ENCODE data around the gene SAT1. TPM values are rescaled to one million over a fixed set of nuclear protein-coding genes. Genes with fewer than 3 reads are reported as not detected.

Gene SAT1
- total RNA-seq, 1 experiment from 2014 or later: 55.2 TPM

DNA sequence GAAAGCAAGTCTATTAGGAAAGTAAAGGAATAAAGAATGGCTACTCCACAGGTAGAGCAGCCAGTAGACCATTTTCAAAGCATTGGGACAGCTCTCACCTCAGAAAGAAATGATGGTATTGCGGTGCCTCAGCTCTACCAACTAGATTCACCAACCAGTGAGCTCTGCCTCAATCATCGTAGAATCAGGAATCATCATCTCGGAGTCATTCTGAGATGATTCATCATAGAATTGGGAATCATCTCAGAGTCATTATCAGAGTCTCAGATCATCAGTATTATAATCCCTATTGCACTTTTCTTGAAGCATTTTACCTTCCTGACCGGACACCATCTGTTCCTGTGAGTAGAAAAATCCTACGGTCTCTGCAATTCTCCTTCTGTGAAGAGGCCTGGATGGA, 17.5 kb upstream of the SAT1 start:
- TF ChIP-seq, protein P1, sequence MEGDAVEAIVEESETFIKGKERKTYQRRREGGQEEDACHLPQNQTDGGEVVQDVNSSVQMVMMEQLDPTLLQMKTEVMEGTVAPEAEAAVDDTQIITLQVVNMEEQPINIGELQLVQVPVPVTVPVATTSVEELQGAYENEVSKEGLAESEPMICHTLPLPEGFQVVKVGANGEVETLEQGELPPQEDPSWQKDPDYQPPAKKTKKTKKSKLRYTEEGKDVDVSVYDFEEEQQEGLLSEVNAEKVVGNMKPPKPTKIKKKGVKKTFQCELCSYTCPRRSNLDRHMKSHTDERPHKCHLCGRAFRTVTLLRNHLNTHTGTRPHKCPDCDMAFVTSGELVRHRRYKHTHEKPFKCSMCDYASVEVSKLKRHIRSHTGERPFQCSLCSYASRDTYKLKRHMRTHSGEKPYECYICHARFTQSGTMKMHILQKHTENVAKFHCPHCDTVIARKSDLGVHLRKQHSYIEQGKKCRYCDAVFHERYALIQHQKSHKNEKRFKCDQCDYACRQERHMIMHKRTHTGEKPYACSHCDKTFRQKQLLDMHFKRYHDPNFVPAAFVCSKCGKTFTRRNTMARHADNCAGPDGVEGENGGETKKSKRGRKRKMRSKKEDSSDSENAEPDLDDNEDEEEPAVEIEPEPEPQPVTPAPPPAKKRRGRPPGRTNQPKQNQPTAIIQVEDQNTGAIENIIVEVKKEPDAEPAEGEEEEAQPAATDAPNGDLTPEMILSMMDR (conservative IDR thresholded peaks at IDR 0.05): no peak
- Histone ChIP-seq H4K91ac (ENCODE audit: insufficient read length, low read depth, low read length) (no peak overlapping the region), H3K79me2 (ENCODE audit: insufficient read depth, low read length) (no peaks in the 10 kb centered on the region), H3K23ac (ENCODE audit: insufficient read length, low read depth, low read length) (no peak overlapping the region), H2BK5ac (ENCODE audit: insufficient read length, low read length) (no peak overlapping the region), H2BK12ac (ENCODE audit: insufficient read length, low read depth, low read length) (no peak overlapping the region), H3T11ph (ENCODE audit: low read length) (no peak overlapping the region), H3K9ac (ENCODE audit: extremely low read depth, insufficient read length, low read length) (no peak overlapping the region), H3K27ac (ENCODE audit: insufficient read length, low read depth, low read length) (no peak overlapping the region), H2AFZ (ENCODE audit: low read length) (no peak overlapping the region), H3K27me3 (ENCODE audit: insufficient read depth, low read length) (no peaks in the 10 kb centered on the region), H4K8ac (replicated peaks; ENCODE audit: insufficient read length, low read depth, low read length) (no peak overlapping the region), H2AK5ac (ENCODE audit: insufficient read length, low read length) (no peak overlapping the region), H3K79me1 (ENCODE audit: insufficient read depth, low read depth, low read length, poor library complexity, severe bottlenecking) (no peaks in the 10 kb centered on the region), H3K4me2 (ENCODE audit: insufficient read depth, insufficient read length, low read length) (no peak overlapping the region), H4K5ac (ENCODE audit: insufficient read length, low read depth, low read length) (no peak overlapping the region), H3K4me1 (ENCODE audit: insufficient read depth, low read length) (peaks cover 2% of the 10 kb centered on the region; the same call in 1 of the 2 replicates), H3K14ac (ENCODE audit: insufficient read depth, low read length) (no peak overlapping the region), H3K56ac (ENCODE audit: insufficient read length, low read depth, low read length) (no peak overlapping the region), H3K23me2 (ENCODE audit: insufficient read length, low read depth, low read length, poor library complexity, severe bottlenecking) (no peaks in the 10 kb centered on the region), H2BK120ac (ENCODE audit: low read depth, low read length, poor library complexity, severe bottlenecking) (no peak overlapping the region), H3K4ac (ENCODE audit: low read depth, low read length) (no peak overlapping the region), H3K9me3 (ENCODE audit: control insufficient read depth, low read depth, low read length) (no peaks in the 10 kb centered on the region), H2BK20ac (ENCODE audit: low read depth, low read length, poor library complexity, severe bottlenecking) (no peak overlapping the region), H4K20me1 (ENCODE audit: control insufficient read depth, insufficient read depth, insufficient read length) (no peaks in the 10 kb centered on the region), H2BK15ac (ENCODE audit: low read depth, low read length) (no peak overlapping the region), H3K18ac (ENCODE audit: insufficient read length, low read depth, low read length) (no peak overlapping the region)
- Mint-ChIP-seq H3K27ac (no peak overlapping the region; a peak in 1 of 7 replicates), H3K4me3 (no peak overlapping the region), H3K9me3 (peaks cover 5 to 8% of the 10 kb centered on the region in 2 experiments; a peak in 3 of 5 replicates), H3K4me1 (peaks cover 9 to 14% of the 10 kb centered on the region in 2 experiments), H3K36me3 (ENCODE audit: insufficient read depth in 1 of 3, low read depth in 3 of 3) (peaks cover 0 to 1% (median 0%) of the 10 kb centered on the region in 3 experiments; a peak in 1 of 7 replicates), H3K27me3 (ENCODE audit: low read depth) (no peaks in the 10 kb centered on the region; the same call in none of the 2 replicates)
- DNase-seq: no peak
- no CpG with 5 or more reads among the region's 5 CpGs for WGBS (ENCODE audit: extremely low coverage, insufficient read length, low lambda C conversion rate)

Measured in H9 (cell line).